Mucosa of descending colon (tissue), 3 donors: ENCODE results near the gene COL4A4. TPM values are rescaled to one million over a fixed set of nuclear protein-coding genes. Genes with fewer than 3 reads are reported as not detected.
"Not testable (repeated sequence)": the region's sequence is repeated elsewhere in the genome, so short reads cannot be mapped to it uniquely, and the experiment has no call there.

Experiments
- ATAC-seq: fragments of 200-7000 bp; cut with Tn5 transposase; one replicate; pipeline ENCODE4 v1.9.1; 2020; ENCODE audit warnings: mild to moderate bottlenecking, moderate library complexity
- DNase-seq, 3 donors: peaks; one replicate each; pipeline ENCODE4 v3.0.0-alpha.2; 2020
- H3K36me3 ChIP-seq: fragments of 200-600 bp; one replicate; pipeline ENCODE4 v1.8.0; 2021; ENCODE audit warnings: low read depth, mild to moderate bottlenecking
- H3K4me1 ChIP-seq: fragments of 200-600 bp; one replicate; pipeline ENCODE4 v1.8.0; 2021; ENCODE audit warnings: low read depth, mild to moderate bottlenecking
- H3K4me3 ChIP-seq: fragments of 200-600 bp; one replicate; pipeline ENCODE4 v1.8.0; 2021; ENCODE audit warnings: mild to moderate bottlenecking
- H3K9me3 ChIP-seq: fragments of 200-600 bp; one replicate; pipeline ENCODE4 v1.8.0; 2021; ENCODE audit warnings: mild to moderate bottlenecking
- CTCF ChIP-seq: fragments of 200-600 bp; IDR thresholded peaks from one replicate; pipeline ENCODE4 v1.8.0; 2022; ENCODE audit warnings: antibody characterized with exemption, mild to moderate bottlenecking
- intact Hi-C, 2 donors: fragments of 100-400 bp; cut with DNase I in 1 of 2; cut with micrococcal nuclease in 1 of 2; formaldehyde crosslinking; loops; one replicate each; pipeline versions ENCODE4 v1.11.0 to v1.11.1; 2022; cut with DNase I, micrococcal nuclease
- total RNA-seq, 3 donors: library from RNA; stranded (reverse); fragmentation: NEBNext Ultra II Directional in 2 of 3; extraction: Animal tissue kit (Norgen Biotek cat#: 25700) in 2 of 3; gene quantifications; one replicate each; pipeline versions ENCODE4 v1.2.1 to v1.2.4, GENCODE V29; 2021 to 2023
- donor health status: DM: no; HTN: no; CAD: no; lungs with moderate emphysema.
- donor health status: DM: no; HTN: no; CAD: no.
- donor health status: DM: no; HTN: yes; CAD: no.

COL4A4 gene
- total RNA-seq, 3 donors from 2014 or later = 0.44 to 1.2 (median 1.1) TPM

- no peak for DNase-seq
- H3K4me3 ChIP-seq = no peak overlapping the region
- peak; percentile 16 for ATAC-seq
- intact Hi-C loops = no loop called here
- no peak for TF ChIP-seq CTCF
- no peaks in the 10 kb centered on the region for H3K4me1 ChIP-seq
- H3K9me3 ChIP-seq = no peaks in the 10 kb centered on the region
- no peaks in the 10 kb centered on the region for H3K36me3 ChIP-seq
These were observed 16.1 kb upstream of the COL4A4 start for GRCh38 chr2:227179988-227180685.

GRCh38 chr2:227177592-227178336 is 13.8 kb upstream of the COL4A4 start:
- no peak overlapping the region for H3K4me3 ChIP-seq
- no peaks in the 10 kb centered on the region for H3K36me3 ChIP-seq
- intact Hi-C loops = no loop called here
- H3K9me3 ChIP-seq = no peaks in the 10 kb centered on the region
- no peak for TF ChIP-seq CTCF
- DNase-seq = no peak
- no peak for ATAC-seq
- H3K4me1 ChIP-seq = no peaks in the 10 kb centered on the region

- intact Hi-C loops, DNase-seq, H3K4me3 ChIP-seq, ATAC-seq, H3K4me1 ChIP-seq, H3K36me3 ChIP-seq, H3K9me3 ChIP-seq: not testable (repeated sequence)
These were observed 7.8 kb upstream of the COL4A4 start for GRCh38 chr2:227171779-227172178.

- ATAC-seq (peak; percentile 64), DNase-seq (peak; percentile 27 to 65 (median 42))
- peaks cover 15% of the 10 kb centered on the region for H3K4me1 ChIP-seq
- H3K4me3 ChIP-seq = no peak overlapping the region
- intact Hi-C loops = no loop called here
- TF ChIP-seq CTCF = no peak
- no peaks in the 10 kb centered on the region for H3K36me3 ChIP-seq
- no peaks in the 10 kb centered on the region for H3K9me3 ChIP-seq
These were observed 822 bp upstream of the COL4A4 start for GRCh38 chr2:227164763-227165291.

- intact Hi-C loops = no loop called here
- no peak for TF ChIP-seq CTCF
- Histone ChIP-seq H3K36me3 (no peaks in the 10 kb centered on the region), H3K9me3 (no peaks in the 10 kb centered on the region), H3K4me1 (peaks cover 15% of the 10 kb centered on the region), H3K4me3 (no peak overlapping the region)
- peak; percentile 25 to 56 (median 37) for DNase-seq
- peak; percentile 70 for ATAC-seq
These were observed 464 bp downstream of the COL4A4 start for GRCh38 chr2:227163485-227163997.

GRCh38 chr2:227161947-227162346 is 2.1 kb downstream of the COL4A4 start:
- ATAC-seq (no peak), DNase-seq (no peak)
- Histone ChIP-seq H3K36me3 (no peaks in the 10 kb centered on the region), H3K4me3 (no peak overlapping the region), H3K9me3 (no peaks in the 10 kb centered on the region), H3K4me1 (peaks cover 15% of the 10 kb centered on the region)
- no peak for TF ChIP-seq CTCF
- intact Hi-C loops = no loop called here
